ENCODE data around the gene PUS7L. TPM values are rescaled to one million over a fixed set of nuclear protein-coding genes. Genes with fewer than 3 reads are reported as not detected.
"Not testable (repeated sequence)": the region's sequence is repeated elsewhere in the genome, so short reads cannot be mapped to it uniquely, and the experiment has no call there.

The PUS7L gene
- total RNA-seq, 1 donor from 2014 or later: 11.6 TPM

DNA sequence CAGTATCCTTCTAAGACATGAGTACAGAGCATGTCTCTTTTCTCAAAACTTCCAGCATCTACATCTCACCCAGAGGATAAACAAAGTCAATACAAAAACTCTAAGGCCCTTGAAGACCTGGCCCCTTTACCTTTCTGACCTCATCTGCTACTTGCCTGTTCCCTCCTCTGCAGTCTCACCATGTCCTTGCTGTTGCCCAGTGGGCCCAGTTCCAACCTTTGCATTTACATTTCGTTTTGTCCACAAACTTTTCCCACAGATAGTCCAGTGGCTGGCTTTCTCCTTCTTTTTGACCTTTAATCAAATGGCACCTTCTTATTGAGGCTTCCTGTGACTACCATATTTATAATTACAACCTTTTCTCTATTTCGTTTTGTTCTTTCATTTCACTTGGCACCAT is 1.8 kb upstream of the PUS7L start:
- no peak for TF ChIP-seq CTCF (IDR thresholded peaks at IDR 0.05)
- H3K4me1 ChIP-seq: peaks cover 42% of the 10 kb centered on the region
- no peaks in the 10 kb centered on the region for H3K27me3 ChIP-seq (ENCODE audit: low read depth)
- no peak for ATAC-seq
- peak overlapping the region; percentile 76 for H3K4me3 ChIP-seq
- H3K27ac ChIP-seq: no peak overlapping the region
- no peak for DNase-seq
- H3K9me3 ChIP-seq: no peaks in the 10 kb centered on the region
- intact Hi-C loops (cut with DNase I): no loop called here
- H3K36me3 ChIP-seq: no peaks in the 10 kb centered on the region

DNA sequence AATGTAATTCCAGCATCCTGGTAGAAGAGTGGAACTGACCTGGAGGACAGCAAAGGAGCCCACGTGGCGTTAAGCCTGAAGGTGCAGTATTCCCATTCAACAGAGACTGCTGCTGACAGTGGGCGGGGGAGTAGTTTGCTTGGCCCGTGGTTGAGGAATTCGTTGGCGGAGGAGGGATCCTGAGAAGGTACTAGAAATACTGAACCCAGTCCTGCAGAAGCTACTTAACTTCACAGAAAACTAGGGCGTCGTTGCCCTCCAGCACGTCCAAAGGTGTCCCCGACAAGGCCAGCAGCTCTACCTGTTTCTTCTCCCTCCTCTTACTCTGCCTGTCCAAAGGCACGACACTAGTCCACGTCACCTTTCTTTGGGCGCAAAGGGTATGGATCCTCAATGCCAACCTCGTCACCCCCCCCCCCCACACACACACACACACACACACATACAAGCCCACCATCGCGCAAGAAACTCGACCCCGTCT is 303 bp downstream of the PUS7L start:
- intact Hi-C loops (cut with DNase I): no loop called here
- H3K4me3 ChIP-seq: peak overlapping the region; percentile 76
- no peaks in the 10 kb centered on the region for H3K9me3 ChIP-seq
- no peak for DNase-seq
- H3K27ac ChIP-seq: peak overlapping the region; percentile 60
- no peak for TF ChIP-seq CTCF (IDR thresholded peaks at IDR 0.05)
- H3K36me3 ChIP-seq: no peaks in the 10 kb centered on the region
- peak; percentile 20 to 54 for ATAC-seq
- peaks cover 42% of the 10 kb centered on the region for H3K4me1 ChIP-seq
- H3K27me3 ChIP-seq (ENCODE audit: low read depth): no peaks in the 10 kb centered on the region

DNA sequence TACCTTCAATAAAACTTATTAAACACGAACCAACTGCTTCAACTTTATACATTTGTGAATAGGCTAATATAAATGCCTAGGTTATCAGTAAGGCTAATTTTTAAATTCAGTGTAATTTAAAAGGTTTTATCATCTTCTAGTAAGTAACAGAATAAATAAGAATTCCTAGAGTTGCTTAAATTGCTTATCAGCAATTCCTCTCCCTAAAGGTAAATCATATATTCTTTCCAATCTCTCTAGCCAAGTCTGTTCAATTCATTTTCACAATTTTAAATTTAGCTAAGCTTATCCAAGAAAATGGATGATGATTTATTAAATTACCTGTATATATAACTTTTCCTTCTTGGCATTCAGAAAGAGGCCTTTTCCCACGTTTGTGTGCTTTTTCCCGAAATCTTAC is 4.6 kb downstream of the PUS7L start:
- no peak for TF ChIP-seq CTCF (IDR thresholded peaks at IDR 0.05)
- DNase-seq (no peak), ATAC-seq (no peak)
- no peaks in the 10 kb centered on the region for H3K27me3 ChIP-seq (ENCODE audit: low read depth)
- no peaks in the 10 kb centered on the region for H3K9me3 ChIP-seq
- H3K36me3 ChIP-seq: no peaks in the 10 kb centered on the region
- intact Hi-C loops (cut with DNase I): no loop called here
- H3K27ac ChIP-seq: no peak overlapping the region
- peaks cover 7% of the 10 kb centered on the region for H3K4me1 ChIP-seq
- H3K4me3 ChIP-seq: no peak overlapping the region

DNA sequence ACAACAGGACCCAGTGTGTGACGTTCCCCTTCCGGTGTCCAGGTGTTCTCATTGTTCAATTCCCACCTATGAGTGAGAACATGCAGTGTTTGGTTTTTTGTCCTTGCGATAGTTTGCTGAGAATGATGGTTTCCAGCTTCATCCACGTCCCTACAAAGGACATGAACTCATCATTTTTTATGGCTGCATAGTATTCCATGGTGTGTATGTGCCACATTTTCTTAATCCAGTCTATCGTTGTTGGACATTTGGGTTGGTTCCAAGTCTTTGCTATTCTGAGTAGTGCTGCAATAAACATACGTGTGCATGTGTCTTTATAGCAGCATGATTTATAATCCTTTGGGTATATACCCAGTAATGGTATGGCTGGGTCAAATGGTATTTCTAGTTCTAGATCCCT is 7.2 kb downstream of the PUS7L start:
- H3K36me3 ChIP-seq; H3K9me3 ChIP-seq; H3K27me3 ChIP-seq (ENCODE audit: low read depth); intact Hi-C loops (cut with DNase I); ATAC-seq; H3K4me3 ChIP-seq; DNase-seq; H3K27ac ChIP-seq; H3K4me1 ChIP-seq: not testable (repeated sequence)

DNA sequence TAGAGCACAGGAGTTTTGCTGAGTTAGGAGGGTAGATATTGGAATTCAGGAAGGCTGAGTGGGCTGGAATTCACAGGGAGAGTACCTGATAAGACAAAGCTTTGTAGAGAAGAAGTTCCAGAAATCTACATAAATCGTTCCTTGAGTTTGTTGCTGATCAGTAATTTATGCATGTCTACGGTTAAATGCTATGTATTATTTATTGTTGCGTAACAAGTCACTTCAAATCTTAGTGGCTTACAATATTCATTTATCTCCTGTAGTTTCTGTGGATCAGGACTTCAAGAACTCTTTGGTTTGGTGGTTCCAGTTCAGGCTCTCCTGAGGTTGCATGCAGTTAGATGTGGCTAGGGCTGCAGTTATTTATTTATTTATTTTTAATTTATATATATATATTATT is 7.8 kb downstream of the PUS7L start:
- no peak for TF ChIP-seq CTCF (IDR thresholded peaks at IDR 0.05)
- no peaks in the 10 kb centered on the region for H3K36me3 ChIP-seq
- no peak for ATAC-seq
- H3K4me3 ChIP-seq: no peak overlapping the region
- no peak for DNase-seq
- no peaks in the 10 kb centered on the region for H3K4me1 ChIP-seq
- no peaks in the 10 kb centered on the region for H3K9me3 ChIP-seq
- H3K27ac ChIP-seq: no peak overlapping the region
- intact Hi-C loops (cut with DNase I): no loop called here
- no peaks in the 10 kb centered on the region for H3K27me3 ChIP-seq (ENCODE audit: low read depth)

DNA sequence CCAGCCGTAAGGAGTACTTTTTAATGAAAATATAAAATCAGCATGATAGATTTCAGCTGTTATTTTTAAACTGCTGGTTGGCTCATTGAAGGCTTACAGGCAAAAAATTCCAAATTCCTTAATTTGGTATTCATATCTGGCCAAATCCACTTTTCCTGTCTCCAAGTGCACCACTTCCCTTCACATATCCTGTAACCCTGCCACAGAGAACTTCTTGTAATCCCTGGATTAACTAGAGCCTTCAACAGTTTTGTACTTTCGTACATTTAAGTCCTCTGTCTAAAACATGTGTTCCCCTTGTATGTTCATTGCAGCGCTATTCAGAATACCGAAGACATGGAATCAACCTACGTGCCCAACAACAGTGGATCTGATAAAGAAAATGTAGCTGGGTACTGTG is 9.6 kb downstream of the PUS7L start:
- no peak for ATAC-seq
- no peaks in the 10 kb centered on the region for H3K9me3 ChIP-seq
- intact Hi-C loops (cut with DNase I): no loop called here
- no peaks in the 10 kb centered on the region for H3K4me1 ChIP-seq
- DNase-seq: no peak
- H3K27me3 ChIP-seq (ENCODE audit: low read depth): no peaks in the 10 kb centered on the region
- H3K4me3 ChIP-seq: no peak overlapping the region
- no peak overlapping the region for H3K27ac ChIP-seq
- peaks cover 11% of the 10 kb centered on the region for H3K36me3 ChIP-seq
- TF ChIP-seq CTCF (IDR thresholded peaks at IDR 0.05): no peak
